GM10266 (cell line): ENCODE results near the gene GAS7.

Experiments used
- DNase-seq: peaks from one replicate; pipeline ENCODE4 v3.0.0; 2012; ENCODE audit errors: extremely low spot score
- CTCF ChIP-seq: IDR thresholded peaks from 2 replicates; pipeline ENCODE4 v1.5.1; 2012; ENCODE audit warnings: mild to moderate bottlenecking, low read depth; ENCODE audit not compliant: control insufficient read depth, insufficient read depth; ENCODE audit errors: missing control alignments

Gene GAS7

GRCh38 chr17:10198509-10199249 is at the start of gene GAS7:
Gene GAS7 (minus strand): TSS chr17:10198606.
- TF ChIP-seq CTCF, result no peak
- DNase-seq, result peak; percentile 80

- DNase-seq, result no peak
- no peak for TF ChIP-seq CTCF
These were observed 49.4 kb upstream of the GAS7 start for GRCh38 chr17:10247810-10248209.

GRCh38 chr17:10243883-10244844 is 45.8 kb upstream of the GAS7 start:
- TF ChIP-seq CTCF, result no peak
- DNase-seq, result no peak

GRCh38 chr17:10241781-10242180 is 43.4 kb upstream of the GAS7 start:
- no peak for TF ChIP-seq CTCF
- DNase-seq, result no peak

- no peak for DNase-seq
- no peak for TF ChIP-seq CTCF
These were observed 40.3 kb upstream of the GAS7 start for GRCh38 chr17:10238661-10239060.

GRCh38 chr17:10234033-10234432 is 35.6 kb upstream of the GAS7 start:
- no peak for TF ChIP-seq CTCF
- DNase-seq, result no peak
